Type B pancreatic cell (in vitro differentiated cells): ENCODE results near the gene PKP4. TPM values are rescaled to one million over a fixed set of nuclear protein-coding genes. Genes with fewer than 3 reads are reported as not detected.
A peak's percentile ranks its signal among the peaks of the same experiment; 100 is the strongest.

Experiments used
- DNase-seq: peaks from one replicate; pipeline ENCODE4 v3.0.0; 2021; ENCODE audit warnings: mixed read lengths; ENCODE audit not compliant: unreplicated experiment; ENCODE audit errors: extremely low spot score
- H3K27ac Mint-ChIP-seq: 2 replicates; pipeline ENCODE4 v1.8.0; 2021; ENCODE audit warnings: mild to moderate bottlenecking, mixed read lengths
- H3K27me3 Mint-ChIP-seq: 2 replicates; pipeline ENCODE4 v1.8.0; 2021; ENCODE audit warnings: mixed read lengths
- H3K36me3 Mint-ChIP-seq: 2 replicates; pipeline ENCODE4 v1.8.0; 2021; ENCODE audit warnings: mixed read lengths
- H3K4me1 Mint-ChIP-seq: one replicate; pipeline ENCODE4 v1.8.0; 2021; ENCODE audit warnings: mixed read lengths; ENCODE audit not compliant: unreplicated experiment
- H3K4me3 Mint-ChIP-seq: 2 replicates; pipeline ENCODE4 v1.8.0; 2021; ENCODE audit warnings: mild to moderate bottlenecking, mixed read lengths
- H3K9me3 Mint-ChIP-seq: 2 replicates; pipeline ENCODE4 v1.8.0; 2021; ENCODE audit warnings: mixed read lengths
- total RNA-seq: library from RNA; stranded (reverse); gene quantifications from 2 replicates; pipeline ENCODE4 v1.2.1, GENCODE V29; 2021; ENCODE audit warnings: low replicate concordance
- TF ChIP-seq, protein P1 (sequence below): fragments of 200-600 bp; sonication (generic); conservative IDR thresholded peaks from 2 replicates; pipeline ENCODE4 v1.5.0; 2021; ENCODE audit warnings: antibody characterized with exemption, mild to moderate bottlenecking

Gene PKP4
- total RNA-seq, 1 donor from 2014 or later: 73.6 TPM

DNA sequence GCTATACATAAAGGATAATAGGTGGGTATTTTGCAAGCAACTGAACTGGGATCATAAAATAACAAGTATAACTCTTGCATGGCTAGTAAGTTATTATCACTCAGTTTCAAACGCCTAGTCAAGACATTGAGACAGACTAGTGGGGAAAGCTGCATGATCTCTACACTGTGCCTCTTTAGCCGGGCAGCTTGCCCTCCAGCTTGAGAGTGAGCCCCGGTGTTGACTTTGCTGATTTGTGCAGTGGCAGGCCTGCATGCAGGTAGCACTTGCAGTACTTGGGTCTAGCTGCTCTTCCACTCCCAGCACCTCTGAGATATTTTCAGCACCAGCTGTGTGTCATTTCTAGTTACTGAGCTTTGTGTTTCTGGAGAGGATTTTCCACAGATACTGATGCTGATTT, 219.5 kb downstream of the PKP4 start:
- Mint-ChIP-seq H3K27ac (no peak overlapping the region), H3K27me3 (no peaks in the 10 kb centered on the region), H3K4me3 (no peak overlapping the region), H3K36me3 (peaks cover 44% of the 10 kb centered on the region), H3K4me1 (no peaks in the 10 kb centered on the region), H3K9me3 (no peaks in the 10 kb centered on the region)
- TF ChIP-seq, protein P1, sequence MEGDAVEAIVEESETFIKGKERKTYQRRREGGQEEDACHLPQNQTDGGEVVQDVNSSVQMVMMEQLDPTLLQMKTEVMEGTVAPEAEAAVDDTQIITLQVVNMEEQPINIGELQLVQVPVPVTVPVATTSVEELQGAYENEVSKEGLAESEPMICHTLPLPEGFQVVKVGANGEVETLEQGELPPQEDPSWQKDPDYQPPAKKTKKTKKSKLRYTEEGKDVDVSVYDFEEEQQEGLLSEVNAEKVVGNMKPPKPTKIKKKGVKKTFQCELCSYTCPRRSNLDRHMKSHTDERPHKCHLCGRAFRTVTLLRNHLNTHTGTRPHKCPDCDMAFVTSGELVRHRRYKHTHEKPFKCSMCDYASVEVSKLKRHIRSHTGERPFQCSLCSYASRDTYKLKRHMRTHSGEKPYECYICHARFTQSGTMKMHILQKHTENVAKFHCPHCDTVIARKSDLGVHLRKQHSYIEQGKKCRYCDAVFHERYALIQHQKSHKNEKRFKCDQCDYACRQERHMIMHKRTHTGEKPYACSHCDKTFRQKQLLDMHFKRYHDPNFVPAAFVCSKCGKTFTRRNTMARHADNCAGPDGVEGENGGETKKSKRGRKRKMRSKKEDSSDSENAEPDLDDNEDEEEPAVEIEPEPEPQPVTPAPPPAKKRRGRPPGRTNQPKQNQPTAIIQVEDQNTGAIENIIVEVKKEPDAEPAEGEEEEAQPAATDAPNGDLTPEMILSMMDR: no peak
- DNase-seq: no peak

DNA sequence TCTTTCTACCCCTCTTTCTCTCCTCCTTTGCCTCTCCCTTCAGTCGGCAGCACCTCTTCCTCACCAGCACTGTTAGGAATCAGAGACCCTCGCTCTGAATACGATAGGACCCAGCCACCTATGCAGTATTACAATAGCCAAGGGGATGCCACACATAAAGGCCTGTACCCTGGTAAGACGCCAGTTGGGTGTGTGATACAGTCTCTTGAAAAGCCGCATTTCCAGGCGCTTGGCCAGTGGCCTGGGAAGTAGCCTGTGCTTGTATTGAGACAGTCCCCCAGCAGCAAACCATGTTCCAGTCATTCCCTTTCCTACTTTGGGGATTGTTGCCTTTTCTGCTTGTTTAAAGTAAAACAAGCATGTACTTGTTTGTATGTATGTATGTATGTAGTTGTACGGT, 219.9 kb downstream of the PKP4 start:
- TF ChIP-seq, protein P1: no peak
- Mint-ChIP-seq H3K9me3 (no peaks in the 10 kb centered on the region), H3K4me3 (no peak overlapping the region), H3K36me3 (peaks cover 41% of the 10 kb centered on the region), H3K4me1 (no peaks in the 10 kb centered on the region), H3K27me3 (no peaks in the 10 kb centered on the region), H3K27ac (no peak overlapping the region)
- DNase-seq: no peak

DNA sequence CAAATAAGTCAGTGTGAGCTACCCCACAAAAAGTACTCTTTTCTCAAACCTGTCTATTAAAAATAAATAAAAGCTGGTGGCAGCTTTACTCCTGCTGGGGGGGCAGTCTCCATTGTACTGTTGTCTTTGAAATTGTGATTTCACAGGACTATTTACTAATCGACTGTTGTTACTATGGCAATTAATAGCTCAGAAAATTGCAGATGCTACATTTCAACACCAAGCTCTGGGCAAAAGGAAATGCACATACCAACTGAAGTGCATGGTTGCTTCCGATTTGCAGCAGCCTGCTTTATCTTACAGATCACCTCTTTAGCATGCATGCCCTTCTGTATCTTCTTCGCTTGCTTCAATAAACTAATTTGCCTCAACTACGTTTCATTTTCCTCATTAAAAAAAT, 220.8 kb downstream of the PKP4 start:
- Mint-ChIP-seq H3K27me3 (no peaks in the 10 kb centered on the region), H3K4me1 (no peaks in the 10 kb centered on the region), H3K4me3 (no peak overlapping the region), H3K9me3 (no peaks in the 10 kb centered on the region), H3K36me3 (peaks cover 37% of the 10 kb centered on the region), H3K27ac (no peak overlapping the region)
- no peak for DNase-seq
- TF ChIP-seq, protein P1: no peak

DNA sequence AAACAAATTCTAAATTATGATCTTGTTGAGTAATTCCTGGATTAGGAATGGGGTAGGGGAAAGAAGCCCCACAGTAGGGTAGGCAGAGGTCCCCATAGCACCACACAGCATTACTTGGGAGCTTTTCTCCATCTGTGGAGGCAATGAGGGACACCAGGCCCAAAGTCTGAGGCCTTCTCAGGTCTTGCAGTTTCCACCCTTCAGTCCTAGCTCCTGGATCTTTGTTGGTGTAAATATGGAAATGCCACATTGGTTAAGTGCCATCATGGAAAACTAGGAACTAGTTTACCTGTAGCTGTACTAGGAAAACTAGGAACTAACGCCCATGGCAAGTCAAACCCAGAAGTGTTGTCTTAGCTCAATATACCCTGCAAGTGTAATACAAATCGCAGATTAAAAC, 225.1 kb downstream of the PKP4 start:
- peaks cover 19% of the 10 kb centered on the region for H3K36me3 Mint-ChIP-seq
- no peak for DNase-seq
- H3K9me3 Mint-ChIP-seq: no peaks in the 10 kb centered on the region
- TF ChIP-seq, protein P1: no peak
- no peak overlapping the region for H3K4me3 Mint-ChIP-seq
- no peak overlapping the region for H3K27ac Mint-ChIP-seq
- H3K4me1 Mint-ChIP-seq: peaks cover 13% of the 10 kb centered on the region
- H3K27me3 Mint-ChIP-seq: no peaks in the 10 kb centered on the region

DNA sequence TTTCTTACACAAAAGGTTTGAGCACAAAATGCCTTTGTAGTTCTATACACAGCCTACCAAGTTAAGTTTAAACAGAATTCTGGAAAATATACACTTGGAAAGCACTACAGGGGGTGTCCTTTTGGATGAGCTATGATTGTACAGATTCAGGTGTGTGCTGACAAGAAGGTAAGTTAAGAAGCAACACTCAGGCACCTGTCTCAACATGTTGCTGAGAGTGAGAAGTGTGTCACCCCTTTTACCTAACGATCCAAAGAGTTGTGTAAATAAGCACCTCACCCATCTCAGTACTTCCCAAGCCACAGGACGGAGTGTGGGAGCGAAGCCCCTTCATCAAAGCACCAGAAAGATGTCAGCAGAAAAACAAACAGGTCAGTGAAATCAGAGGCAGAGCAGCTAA, 228.9 kb downstream of the PKP4 start:
- Mint-ChIP-seq H3K27ac (peak overlapping the region; percentile 1), H3K4me3 (no peak overlapping the region), H3K4me1 (peaks cover 25% of the 10 kb centered on the region), H3K27me3 (peaks cover 3% of the 10 kb centered on the region), H3K36me3 (peaks cover 3% of the 10 kb centered on the region), H3K9me3 (no peaks in the 10 kb centered on the region)
- DNase-seq: no peak
- TF ChIP-seq, protein P1: no peak

DNA sequence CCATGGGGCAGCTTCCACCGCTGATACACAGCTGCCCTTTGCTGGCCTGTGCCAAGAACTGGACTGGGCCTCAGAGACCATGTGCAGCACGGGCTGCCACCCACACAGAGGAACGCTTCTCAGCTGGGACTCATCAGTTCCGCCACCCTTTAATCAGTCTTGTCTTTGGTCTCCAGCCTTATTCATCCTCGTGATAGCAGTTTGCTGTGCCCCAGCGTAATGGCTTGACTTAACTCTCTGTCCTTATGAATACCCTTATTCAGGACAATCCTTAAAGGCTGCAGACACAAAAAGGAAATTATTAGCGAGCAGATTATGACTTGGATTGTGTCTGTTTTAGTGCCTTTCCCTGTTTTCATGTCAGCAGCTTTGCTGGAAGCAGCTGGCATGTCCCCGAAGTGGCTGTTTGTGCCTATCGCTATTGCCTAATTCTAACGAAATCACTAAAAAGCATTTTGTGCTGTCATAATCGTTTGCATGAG, 229.5 kb downstream of the PKP4 start:
- H3K27me3 Mint-ChIP-seq: peaks cover 4% of the 10 kb centered on the region
- TF ChIP-seq, protein P1: no peak
- H3K36me3 Mint-ChIP-seq: no peaks in the 10 kb centered on the region
- no peaks in the 10 kb centered on the region for H3K9me3 Mint-ChIP-seq
- H3K27ac Mint-ChIP-seq: no peak overlapping the region
- peaks cover 25% of the 10 kb centered on the region for H3K4me1 Mint-ChIP-seq
- no peak overlapping the region for H3K4me3 Mint-ChIP-seq
- DNase-seq: no peak
